Adrenal gland (tissue), 5 donors: Measurements from ENCODE around the gene PLEKHA7.

Source experiments
- CTCF ChIP-seq, 6 experiments: fragments of 450-650 bp in 4 of 6; fragments of 200-600 bp in 2 of 6; sonication (generic) in 1 of 6; IDR thresholded peaks; 1 replicate in 5 of 6; 2 replicates in 1 of 6; pipeline versions ENCODE4 v1.5.1 to v1.8.0; 2016 to 2021; ENCODE audit warnings: antibody characterized with exemption in 6 of 6, mild to moderate bottlenecking in 2 of 6, moderate library complexity in 1 of 6
- POLR2A ChIP-seq, 2 donors: fragments of 450-650 bp; IDR thresholded peaks; one replicate each; pipeline ENCODE4 v1.6.1; 2017; ENCODE audit warnings: antibody characterized with exemption in 2 of 2, mild to moderate bottlenecking in 2 of 2, moderate library complexity in 1 of 2
- donor health status: DM: no; HTN: no; CAD: no.

- TF ChIP-seq CTCF (IDR thresholded peaks at IDR 0.05) = no peak
- TF ChIP-seq POLR2A (IDR thresholded peaks at IDR 0.05) = no peak
These were observed 240.0 kb downstream of the PLEKHA7 start for GRCh38 chr11:16773981-16774935.
